ENCODE results near the gene ARL3. TPM values are rescaled to one million over a fixed set of nuclear protein-coding genes. Genes with fewer than 3 reads are reported as not detected.
A peak's percentile ranks its signal among the peaks of the same experiment; 100 is the strongest.
"Not testable (repeated sequence)": the region's sequence is repeated elsewhere in the genome, so short reads cannot be mapped to it uniquely, and the experiment has no call there.

Gene ARL3
- total RNA-seq, 1 experiment from 2014 or later = 17.9 TPM

DNA sequence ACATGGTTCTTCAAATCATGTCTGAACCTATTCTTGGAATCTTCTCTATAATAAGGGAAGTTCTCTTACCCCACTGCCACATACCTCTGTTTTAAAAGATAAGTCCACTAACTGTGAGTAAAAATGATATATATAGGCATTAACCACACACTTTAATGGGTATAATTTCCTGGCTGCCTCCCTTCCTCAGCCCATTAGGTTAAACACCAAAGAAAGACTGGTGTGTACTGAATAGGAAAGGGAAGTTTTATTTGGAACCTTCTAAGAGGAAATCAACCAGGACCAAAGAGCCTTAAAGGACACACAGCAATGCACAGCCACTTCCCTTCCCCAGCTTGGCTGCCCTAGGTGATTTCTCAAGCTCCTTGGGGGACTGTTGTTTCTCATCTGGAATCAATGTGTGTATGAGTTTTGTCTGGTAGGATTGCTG is 24.5 kb upstream of the ARL3 start:
- no peak for DNase-seq (ENCODE audit: low spot score)

GRCh38 chr10:102735065-102735562 is 20.9 kb upstream of the ARL3 start:
- no peak for DNase-seq (ENCODE audit: low spot score)

DNA sequence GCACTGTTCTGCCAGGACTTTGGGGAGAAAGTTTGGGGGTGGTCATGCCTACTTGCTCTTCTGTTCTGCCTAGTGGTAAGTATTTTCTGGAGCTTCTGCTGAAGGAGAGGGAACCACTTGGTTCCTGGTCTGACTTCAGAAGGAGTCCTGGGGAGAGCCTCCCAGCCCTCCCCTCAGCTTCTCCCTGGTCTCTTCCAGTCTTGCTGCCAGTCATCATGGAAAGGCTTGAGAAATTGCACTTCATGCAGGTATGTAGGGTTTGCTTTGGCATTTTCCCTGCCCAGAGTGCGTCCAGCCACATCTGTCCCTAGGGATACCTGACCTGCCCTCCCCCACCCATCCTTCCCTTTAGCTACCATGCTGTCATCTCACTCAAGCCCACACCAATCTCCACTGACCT is 18.5 kb upstream of the ARL3 start:
- no peak for DNase-seq (ENCODE audit: low spot score)

- no peak for DNase-seq (ENCODE audit: low spot score)
Measured at GRCh38 chr10:102731222-102731800, 17.1 kb upstream of the ARL3 start.

DNA sequence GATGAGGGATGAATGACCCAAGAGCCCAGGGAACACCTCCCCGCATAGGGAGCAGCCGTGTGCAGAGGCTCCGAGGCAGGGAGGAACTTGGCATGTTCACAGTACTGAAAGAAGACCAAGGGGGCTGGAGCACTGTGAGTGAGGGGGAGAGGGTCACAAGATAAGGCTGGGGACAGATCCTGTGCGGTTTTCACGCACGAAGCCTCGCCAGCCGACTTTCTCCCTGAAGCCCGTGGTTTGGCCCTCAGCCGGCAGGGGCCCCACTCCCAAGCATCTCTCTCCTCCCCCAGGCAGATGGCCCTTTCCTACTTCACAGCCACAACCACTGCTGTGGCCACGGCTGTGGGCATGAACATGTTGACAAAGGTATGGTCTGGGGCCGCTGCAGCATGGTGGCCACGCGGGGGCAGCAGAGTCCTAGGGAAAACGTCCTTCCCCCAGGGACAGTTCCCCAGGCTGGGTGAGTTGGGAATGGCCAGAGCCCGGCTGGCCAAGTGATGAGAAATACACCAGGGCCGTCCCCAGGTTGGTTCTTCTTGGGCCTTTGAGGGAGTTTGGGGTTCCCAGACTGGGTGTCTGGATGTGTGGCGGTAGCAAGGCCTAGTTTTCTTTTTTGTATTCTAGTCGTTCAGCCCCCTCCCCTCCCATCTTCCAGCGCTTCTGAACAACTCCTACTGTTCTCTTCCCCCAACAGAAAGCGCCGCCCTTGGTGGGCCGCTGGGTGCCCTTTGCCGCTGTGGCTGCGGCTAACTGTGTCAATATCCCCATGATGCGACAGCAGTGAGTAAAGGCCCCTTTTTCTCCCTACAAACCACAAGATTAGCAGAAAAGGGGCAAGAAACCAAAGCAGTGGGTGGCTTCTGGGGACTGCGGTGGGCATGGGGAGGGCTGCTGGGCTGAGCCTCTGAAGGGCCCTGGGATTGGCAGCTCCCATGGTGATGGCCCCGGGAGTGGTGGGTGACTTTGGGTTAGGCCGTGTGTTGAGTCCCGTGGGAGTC is 15.1 kb upstream of the ARL3 start:
- peak; percentile 77 for DNase-seq (ENCODE audit: low spot score)

- DNase-seq (ENCODE audit: low spot score) = no peak
Measured at GRCh38 chr10:102727037-102727818, 13.0 kb upstream of the ARL3 start.

- DNase-seq (ENCODE audit: low spot score) = no peak
Measured at GRCh38 chr10:102726274-102726673, 12.1 kb upstream of the ARL3 start.

GRCh38 chr10:102723989-102724388 is 9.8 kb upstream of the ARL3 start:
- no peak for DNase-seq (ENCODE audit: low spot score)

- no peak for DNase-seq (ENCODE audit: low spot score)
Measured at GRCh38 chr10:102721954-102722353, 7.8 kb upstream of the ARL3 start.

DNA sequence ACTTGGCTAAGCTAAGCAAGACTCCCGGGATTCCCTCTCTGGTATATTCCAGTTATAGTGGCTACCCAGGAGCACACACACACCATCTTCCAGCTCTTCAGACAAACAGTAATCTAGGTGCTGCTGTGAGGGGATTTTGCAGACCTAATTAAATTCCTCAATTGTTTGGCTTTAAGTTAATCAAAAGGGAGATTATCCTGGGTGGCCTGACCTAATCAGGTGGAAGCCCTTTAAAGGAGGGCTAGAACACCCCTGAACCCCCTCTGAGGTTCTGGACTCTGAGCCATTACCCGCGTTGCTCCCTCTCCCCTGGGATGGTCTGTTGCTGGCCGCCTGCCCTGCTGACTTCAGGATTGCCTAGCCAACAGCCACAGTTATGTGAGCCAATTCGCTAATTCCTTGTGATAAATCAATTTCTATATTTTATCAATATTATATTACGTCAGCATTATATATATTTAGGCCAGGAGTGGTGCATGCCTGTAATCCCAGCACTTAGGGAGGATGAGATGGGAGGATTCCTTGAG is 6.6 kb upstream of the ARL3 start:
- no peak for DNase-seq (ENCODE audit: low spot score)

DNA sequence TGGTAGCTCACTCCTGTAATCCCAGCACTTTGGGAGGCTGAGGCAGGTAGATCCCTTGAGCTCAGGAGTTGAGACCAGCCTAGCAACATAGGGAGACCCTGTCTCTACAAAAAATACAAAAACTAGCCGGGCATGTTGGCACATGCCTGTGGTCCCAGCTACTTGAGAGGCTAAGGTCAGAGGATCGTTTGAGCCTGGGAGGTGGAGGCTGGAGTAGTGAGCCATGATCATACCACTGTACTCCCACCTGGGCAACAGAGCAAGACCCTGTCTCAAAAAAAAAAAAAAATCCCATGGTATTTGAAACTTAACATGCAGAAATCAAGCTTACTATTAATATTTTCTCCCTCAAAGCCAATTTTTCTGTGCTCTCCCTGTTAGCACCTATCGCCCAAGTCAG is 6.1 kb upstream of the ARL3 start:
- DNase-seq (ENCODE audit: low spot score) = no peak

DNA sequence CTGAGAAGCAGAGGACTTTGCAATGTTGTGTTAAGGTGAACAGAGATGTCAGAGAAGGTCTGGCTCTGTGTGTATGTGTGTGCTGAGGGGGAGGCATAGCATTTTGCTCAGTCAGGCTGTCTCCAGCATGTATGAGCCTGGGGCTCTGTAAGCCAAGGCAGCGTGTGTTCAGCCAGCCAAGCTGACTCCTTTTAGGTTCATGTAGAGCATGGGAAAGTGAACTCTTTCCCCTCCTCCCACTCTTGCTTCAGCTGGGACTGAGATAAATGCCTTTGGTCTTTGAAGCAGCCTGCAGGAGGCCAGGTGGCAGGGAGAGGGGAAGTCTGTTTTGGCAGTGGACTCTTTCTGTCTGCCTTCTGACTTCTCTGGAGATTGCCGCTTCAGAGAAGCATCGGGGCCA is 4.0 kb upstream of the ARL3 start:
- no peak for DNase-seq (ENCODE audit: low spot score)

DNA sequence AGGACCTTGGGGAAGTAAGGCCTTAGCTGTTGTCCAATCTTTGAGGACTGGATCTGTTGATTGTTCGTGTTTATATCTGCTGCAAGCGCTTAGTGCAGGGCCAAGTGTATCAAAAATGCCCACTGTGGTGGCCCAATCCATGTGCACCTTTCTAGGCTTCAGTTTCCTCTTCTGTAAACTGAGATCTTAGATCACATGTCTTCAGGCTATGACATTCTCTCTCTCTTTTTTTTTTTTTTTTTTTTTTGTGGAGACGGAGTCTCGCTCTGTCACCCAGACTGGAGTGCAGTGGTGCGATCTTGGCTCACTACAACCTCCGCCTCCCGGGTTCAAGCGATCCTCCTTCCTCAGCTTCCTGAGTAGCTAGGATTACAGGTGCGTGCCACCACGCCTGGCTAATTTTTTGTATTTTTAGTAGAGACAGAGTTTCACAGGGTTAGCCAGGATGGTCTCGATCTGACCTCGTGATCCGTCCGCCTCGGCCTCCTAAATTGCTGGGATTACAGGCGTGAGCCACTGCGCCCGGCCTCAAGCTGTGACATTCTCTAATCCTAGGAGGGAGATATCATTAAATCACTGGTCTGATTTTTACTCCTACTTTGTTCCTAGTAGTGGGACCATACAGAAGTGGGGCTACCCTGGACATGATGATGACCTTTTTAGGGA is 2.8 kb upstream of the ARL3 start:
- DNase-seq (ENCODE audit: low spot score) = not testable (repeated sequence)

- no peak for DNase-seq (ENCODE audit: low spot score)
Measured at GRCh38 chr10:102715880-102716279, 1.7 kb upstream of the ARL3 start.

GRCh38 chr10:102714621-102715455 is 641 bp upstream of the ARL3 start, which contains the start of gene SFXN2:
Gene SFXN2, plus strand, starts transcription at chr10:102714636. Its CDS starts 12,001 bp downstream, at chr10:102726637.
- no peak for DNase-seq (ENCODE audit: low spot score)

GRCh38 chr10:102713539-102713813 is 721 bp downstream of the ARL3 start:
- DNase-seq (ENCODE audit: low spot score) = no peak

DNA sequence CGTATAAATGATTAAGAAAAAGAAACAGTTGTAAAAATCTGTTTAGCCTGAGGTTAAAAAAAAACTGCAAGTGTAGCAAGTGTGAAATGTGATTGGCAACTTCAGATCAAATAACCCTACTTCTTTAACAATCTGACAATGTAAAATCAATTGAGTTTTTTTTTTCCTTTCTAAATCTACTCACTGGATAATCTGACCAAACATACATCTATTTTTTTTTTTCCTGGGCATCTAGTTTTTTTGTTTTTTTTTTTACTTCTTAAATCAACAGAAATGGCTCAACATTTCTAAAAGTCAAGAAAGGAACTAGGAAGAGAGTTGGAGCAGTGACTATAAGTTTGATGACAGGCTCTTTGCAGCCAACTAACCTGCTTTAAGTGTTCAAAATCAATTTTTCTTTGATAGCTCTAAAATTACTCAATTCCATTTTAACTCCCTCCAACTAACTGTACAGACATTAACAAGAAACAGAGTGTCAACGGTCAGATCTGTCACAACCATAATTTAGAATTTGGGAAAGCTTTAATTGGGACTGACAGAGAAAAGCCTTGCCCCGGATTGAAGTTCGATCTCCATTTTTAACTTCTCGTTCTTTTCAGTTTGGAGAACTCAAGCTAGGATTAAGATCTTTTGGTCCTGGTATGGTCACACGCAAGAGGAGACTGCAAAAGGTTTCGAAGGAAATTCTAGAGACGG is 1.2 kb downstream of the ARL3 start:
- no peak for DNase-seq (ENCODE audit: low spot score)

GRCh38 chr10:102712089-102712488 is 2.1 kb downstream of the ARL3 start:
- DNase-seq (ENCODE audit: low spot score) = no peak

GRCh38 chr10:102710609-102711008 is 3.6 kb downstream of the ARL3 start:
- peak; percentile 62 for DNase-seq (ENCODE audit: low spot score)

DNA sequence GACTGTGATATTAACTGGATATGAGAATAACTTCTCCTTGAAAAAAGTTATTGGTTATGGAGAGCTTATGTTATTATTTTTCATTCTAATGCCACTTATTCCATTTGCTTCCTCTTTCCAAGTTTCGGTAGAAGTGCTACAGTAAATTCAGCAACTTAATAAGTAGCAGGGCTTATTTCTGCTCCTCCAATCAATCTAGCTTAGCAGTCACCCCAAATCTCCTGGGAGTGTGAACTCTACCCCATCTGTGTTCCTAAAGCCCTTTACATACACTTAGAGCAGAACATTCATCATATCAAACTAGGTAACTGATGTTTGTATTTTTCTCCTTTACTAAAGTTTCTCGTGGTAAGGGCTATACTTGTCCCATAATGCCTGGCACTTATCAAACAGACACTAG is 8.7 kb downstream of the ARL3 start:
- DNase-seq (ENCODE audit: low spot score) = no peak
